Measurements from ENCODE around the gene GRK2. TPM values are rescaled to one million over a fixed set of nuclear protein-coding genes. Genes with fewer than 3 reads are reported as not detected.
"Not testable (repeated sequence)": the region's sequence is repeated elsewhere in the genome, so short reads cannot be mapped to it uniquely, and the experiment has no call there.

Gene GRK2
- total and polyA plus RNA-seq, 2 of the 13 experiments (the other 11 are each of a cell fraction or from before 2014, with no cell fraction given): 31.3 to 42.4 TPM

DNA sequence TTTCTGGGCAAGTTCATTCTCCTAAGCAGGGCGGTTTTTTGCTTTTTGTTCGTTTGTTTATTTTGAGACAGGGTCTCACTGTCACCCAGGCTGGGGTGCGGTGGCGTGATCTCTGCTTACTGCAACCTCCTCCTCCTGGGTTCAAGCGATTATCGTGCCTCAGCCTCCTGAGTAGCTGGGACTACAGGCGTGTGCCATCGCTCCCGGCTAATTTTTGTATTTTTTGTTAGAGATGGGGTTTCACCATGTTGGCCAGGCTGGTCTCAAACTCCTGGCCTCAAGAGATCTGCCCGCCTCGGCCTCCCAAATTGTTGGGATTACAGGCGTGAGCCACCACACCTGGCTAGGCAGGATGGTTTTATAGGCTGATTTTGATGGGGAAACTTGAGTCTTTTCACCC is 52.6 kb downstream of the GRK2 start:
- Histone ChIP-seq H3K4me1 (ENCODE audit: insufficient read depth, low read length) (peaks cover 15% of the 10 kb centered on the region), H3K4me3 (replicated peaks in 1 of 3; ENCODE audit: insufficient read depth in 1 of 3, low read depth in 2 of 3, low read length in 3 of 3) (peak overlapping the region in 2 of 3 experiments; percentile 64 to 85; a peak in 2 of 6 replicates), H3K4me2 (ENCODE audit: low read depth, low read length) (peak overlapping the region; percentile 89), H3K9ac (ENCODE audit: insufficient read depth, low read depth, low read length) (peak overlapping the region; percentile 72; the same call in 1 of the 2 replicates)
- intact Hi-C loops (cut with micrococcal nuclease; ENCODE audit: unreplicated experiment) (loop anchor here (5.0 to 10.0 kb wide), 2 partner anchors 204 to 237 kb away; partner anchors contain the start of gene KDM2A), in situ Hi-C loops (cut with HindIII; ENCODE audit: extremely low pct_ligation_motif_present, low pct_unique_long_range_greater_than_20kb) (loop anchor here (5.0 kb wide), 2 partner anchors 57 to 237 kb away; no protein-coding TSS in a partner anchor)
- H3K79me2 ChIP-seq (ENCODE audit: insufficient read depth, low read length); DNase-seq (ENCODE audit: low spot score); H4K20me1 ChIP-seq (ENCODE audit: insufficient read depth, low read length); BruUV-seq (replicated peaks); POLR2A ChIA-PET; H3K36me3 ChIP-seq (replicated peaks in 1 of 2; ENCODE audit: control insufficient read depth in 1 of 2, insufficient read depth in 2 of 2, low read length in 2 of 2); H3K9me3 ChIP-seq (ENCODE audit: low read length); ATAC-seq; H3K27ac ChIP-seq (ENCODE audit: extremely low read length, insufficient read depth, low read length); H2AFZ ChIP-seq (ENCODE audit: low read length); FAIRE-seq; H3K27me3 ChIP-seq (ENCODE audit: control insufficient read depth in 1 of 2, insufficient read depth in 2 of 2, low read length in 2 of 2): not testable (repeated sequence)
- WGBS (ENCODE audit: low lambda C conversion rate): 79% methylated on average over 9 of the region's 12 CpGs
- CTCF ChIA-PET (ENCODE audit: low intra/inter-chr PET ratio, low total read pairs): interaction anchor here (2.5 kb wide), 1 partner anchor 237 kb away, joined by 8 read pairs; no protein-coding TSS in a partner anchor

DNA sequence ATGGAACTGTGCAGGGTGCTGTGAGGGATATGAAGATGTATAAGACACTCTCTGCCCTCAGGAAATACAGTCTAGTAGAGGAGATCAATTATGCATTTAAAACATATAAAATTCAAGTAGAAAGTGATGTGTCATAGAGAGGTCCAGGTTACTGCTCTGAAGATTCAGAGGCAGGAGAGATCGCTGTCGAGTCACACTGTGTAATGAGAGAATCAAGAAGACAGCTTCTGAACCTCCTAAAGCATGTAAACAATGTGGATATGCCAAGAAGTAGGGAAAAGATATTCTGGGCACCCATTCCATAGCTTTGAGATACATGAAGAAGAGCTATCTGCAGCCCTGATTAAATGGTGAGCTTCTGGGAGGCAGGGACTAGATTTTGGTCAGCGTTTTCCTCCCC is 53.7 kb downstream of the GRK2 start:
- ChIA-PET CTCF (ENCODE audit: low intra/inter-chr PET ratio, low total read pairs) (no interaction called here), POLR2A (no interaction called here)
- intact Hi-C loops (cut with micrococcal nuclease; ENCODE audit: unreplicated experiment) (no loop called here), in situ Hi-C loops (cut with HindIII; ENCODE audit: extremely low pct_ligation_motif_present, low pct_unique_long_range_greater_than_20kb) (no loop called here)
- ATAC-seq: no peak
- no peaks in the 10 kb centered on the region for H4K20me1 ChIP-seq (ENCODE audit: insufficient read depth, low read length)
- no peak overlapping the region for H3K9ac ChIP-seq (ENCODE audit: insufficient read depth, low read depth, low read length)
- no peak overlapping the region for H3K27ac ChIP-seq (ENCODE audit: extremely low read length, insufficient read depth, low read length)
- BruUV-seq (replicated peaks): no TSS peak
- H3K4me3 ChIP-seq (replicated peaks in 1 of 3; ENCODE audit: insufficient read depth in 1 of 3, low read depth in 2 of 3, low read length in 3 of 3): no peak overlapping the region
- no peak for DNase-seq (ENCODE audit: low spot score)
- H2AFZ ChIP-seq (ENCODE audit: low read length): no peak overlapping the region
- peaks cover 15% of the 10 kb centered on the region for H3K4me1 ChIP-seq (ENCODE audit: insufficient read depth, low read length)
- TF ChIP-seq ZNF569 (CRISPR knock-in tag; IDR thresholded peaks at IDR 0.05; ENCODE audit: borderline replicate concordance): no peak
- no peak for TF ChIP-seq NR2F6 (IDR thresholded peaks at IDR 0.05)
- no peak for TF ChIP-seq NR2F6 (CRISPR knock-in tag; IDR thresholded peaks at IDR 0.05)
- TF ChIP-seq, protein P1, sequence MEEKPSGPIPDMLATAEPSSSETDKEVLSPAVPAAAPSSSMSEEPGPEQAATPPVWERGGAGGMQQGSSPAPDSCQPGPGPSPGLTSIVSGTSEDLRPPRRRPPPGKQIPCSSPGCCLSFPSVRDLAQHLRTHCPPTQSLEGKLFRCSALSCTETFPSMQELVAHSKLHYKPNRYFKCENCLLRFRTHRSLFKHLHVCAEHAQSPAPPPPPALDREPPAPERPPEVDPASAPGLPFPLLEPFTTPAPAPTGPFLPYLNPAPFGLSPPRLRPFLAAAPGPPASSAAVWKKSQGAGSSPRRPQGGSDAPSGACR (CRISPR knock-in tag; IDR thresholded peaks at IDR 0.05): no peak
- no peak for TF ChIP-seq ZNF12 (CRISPR knock-in tag; IDR thresholded peaks at IDR 0.05)
- TF ChIP-seq ZKSCAN1 (IDR thresholded peaks at IDR 0.05; ENCODE audit: low read length): no peak
- TF ChIP-seq, protein P2, sequence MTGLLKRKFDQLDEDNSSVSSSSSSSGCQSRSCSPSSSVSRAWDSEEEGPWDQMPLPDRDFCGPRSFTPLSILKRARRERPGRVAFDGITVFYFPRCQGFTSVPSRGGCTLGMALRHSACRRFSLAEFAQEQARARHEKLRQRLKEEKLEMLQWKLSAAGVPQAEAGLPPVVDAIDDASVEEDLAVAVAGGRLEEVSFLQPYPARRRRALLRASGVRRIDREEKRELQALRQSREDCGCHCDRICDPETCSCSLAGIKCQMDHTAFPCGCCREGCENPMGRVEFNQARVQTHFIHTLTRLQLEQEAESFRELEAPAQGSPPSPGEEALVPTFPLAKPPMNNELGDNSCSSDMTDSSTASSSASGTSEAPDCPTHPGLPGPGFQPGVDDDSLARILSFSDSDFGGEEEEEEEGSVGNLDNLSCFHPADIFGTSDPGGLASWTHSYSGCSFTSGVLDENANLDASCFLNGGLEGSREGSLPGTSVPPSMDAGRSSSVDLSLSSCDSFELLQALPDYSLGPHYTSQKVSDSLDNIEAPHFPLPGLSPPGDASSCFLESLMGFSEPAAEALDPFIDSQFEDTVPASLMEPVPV (CRISPR knock-in tag; IDR thresholded peaks at IDR 0.05): no peak
- TF ChIP-seq TEAD3 (CRISPR knock-in tag; optimal IDR thresholded peaks at IDR 0.05; ENCODE audit: borderline replicate concordance): no peak
- TF ChIP-seq POLR2AphosphoS2 (IDR thresholded peaks at IDR 0.05; ENCODE audit: low read depth, low read length): no peak
- TF ChIP-seq SRSF1 (optimal IDR thresholded peaks at IDR 0.05; ENCODE audit: low read depth, low read length): no peak
- TF ChIP-seq U2AF2 (IDR thresholded peaks at IDR 0.05; ENCODE audit: low read depth, low read length): no peak
- no peak for TF ChIP-seq TARDBP (CRISPR knock-in tag; IDR thresholded peaks at IDR 0.05)
- no peak for TF ChIP-seq NRL (CRISPR knock-in tag; IDR thresholded peaks at IDR 0.05; ENCODE audit: borderline replicate concordance)
- no peak for FAIRE-seq
- 92% methylated on average over 3 of the region's 3 CpGs for WGBS (ENCODE audit: low lambda C conversion rate)
- H3K27me3 ChIP-seq (ENCODE audit: control insufficient read depth in 1 of 2, insufficient read depth in 2 of 2, low read length in 2 of 2): no peaks in the 10 kb centered on the region
- no peaks in the 10 kb centered on the region for H3K79me2 ChIP-seq (ENCODE audit: insufficient read depth, low read length)
- H3K36me3 ChIP-seq (replicated peaks in 1 of 2; ENCODE audit: control insufficient read depth in 1 of 2, insufficient read depth in 2 of 2, low read length in 2 of 2): no peaks in the 10 kb centered on the region
- no peaks in the 10 kb centered on the region for H3K9me3 ChIP-seq (ENCODE audit: low read length)
- no peak overlapping the region for H3K4me2 ChIP-seq (ENCODE audit: low read depth, low read length)

Data from HepG2 (cell line).